ENCODE results near the gene MAP3K19.

GRCh38 chr2:135023886-135024485 is 23.3 kb downstream of the MAP3K19 start:
- no peak for TF ChIP-seq OSR1 (CRISPR knock-in tag; IDR thresholded peaks at IDR 0.05)
- no peak for TF ChIP-seq ARNTL (CRISPR knock-in tag; IDR thresholded peaks at IDR 0.05; ENCODE audit: borderline replicate concordance, low read depth)
- TF ChIP-seq, protein P1, sequence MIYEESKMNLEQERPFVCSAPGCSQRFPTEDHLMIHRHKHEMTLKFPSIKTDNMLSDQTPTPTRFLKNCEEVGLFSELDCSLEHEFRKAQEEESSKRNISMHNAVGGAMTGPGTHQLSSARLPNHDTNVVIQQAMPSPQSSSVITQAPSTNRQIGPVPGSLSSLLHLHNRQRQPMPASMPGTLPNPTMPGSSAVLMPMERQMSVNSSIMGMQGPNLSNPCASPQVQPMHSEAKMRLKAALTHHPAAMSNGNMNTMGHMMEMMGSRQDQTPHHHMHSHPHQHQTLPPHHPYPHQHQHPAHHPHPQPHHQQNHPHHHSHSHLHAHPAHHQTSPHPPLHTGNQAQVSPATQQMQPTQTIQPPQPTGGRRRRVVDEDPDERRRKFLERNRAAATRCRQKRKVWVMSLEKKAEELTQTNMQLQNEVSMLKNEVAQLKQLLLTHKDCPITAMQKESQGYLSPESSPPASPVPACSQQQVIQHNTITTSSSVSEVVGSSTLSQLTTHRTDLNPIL (CRISPR knock-in tag; IDR thresholded peaks at IDR 0.05; ENCODE audit: low read depth), result no peak
- TF ChIP-seq, protein P2, sequence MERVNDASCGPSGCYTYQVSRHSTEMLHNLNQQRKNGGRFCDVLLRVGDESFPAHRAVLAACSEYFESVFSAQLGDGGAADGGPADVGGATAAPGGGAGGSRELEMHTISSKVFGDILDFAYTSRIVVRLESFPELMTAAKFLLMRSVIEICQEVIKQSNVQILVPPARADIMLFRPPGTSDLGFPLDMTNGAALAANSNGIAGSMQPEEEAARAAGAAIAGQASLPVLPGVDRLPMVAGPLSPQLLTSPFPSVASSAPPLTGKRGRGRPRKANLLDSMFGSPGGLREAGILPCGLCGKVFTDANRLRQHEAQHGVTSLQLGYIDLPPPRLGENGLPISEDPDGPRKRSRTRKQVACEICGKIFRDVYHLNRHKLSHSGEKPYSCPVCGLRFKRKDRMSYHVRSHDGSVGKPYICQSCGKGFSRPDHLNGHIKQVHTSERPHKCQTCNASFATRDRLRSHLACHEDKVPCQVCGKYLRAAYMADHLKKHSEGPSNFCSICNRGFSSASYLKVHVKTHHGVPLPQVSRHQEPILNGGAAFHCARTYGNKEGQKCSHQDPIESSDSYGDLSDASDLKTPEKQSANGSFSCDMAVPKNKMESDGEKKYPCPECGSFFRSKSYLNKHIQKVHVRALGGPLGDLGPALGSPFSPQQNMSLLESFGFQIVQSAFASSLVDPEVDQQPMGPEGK (CRISPR knock-in tag; IDR thresholded peaks at IDR 0.05; ENCODE audit: borderline replicate concordance), result no peak
- no peak for TF ChIP-seq ISL1 (CRISPR knock-in tag; IDR thresholded peaks at IDR 0.05)
- no peak for TF ChIP-seq GLIS3 (CRISPR knock-in tag; IDR thresholded peaks at IDR 0.05)
- TF ChIP-seq ZFP30 (CRISPR knock-in tag; IDR thresholded peaks at IDR 0.05), result no peak

All from SK-N-SH treated with all-trans-retinoic acid at 6 μM for 48 hours (cell line).